Measurements from ENCODE around the gene CD99. TPM values are rescaled to one million over a fixed set of nuclear protein-coding genes. Genes with fewer than 3 reads are reported as not detected.

CD99 gene
- total RNA-seq, 2 donors from 2014 or later: 234 to 282 TPM

GRCh38 chrX:2656257-2656836, 34.7 kb upstream of the CD99 start:
- Histone ChIP-seq H3K36me3 (no peaks in the 10 kb centered on the region), H3K9me3 (no peaks in the 10 kb centered on the region), H3K27ac (no peak overlapping the region), H3K4me3 (no peak overlapping the region), H3K4me1 (no peaks in the 10 kb centered on the region), H3K27me3 (no peaks in the 10 kb centered on the region)
- TF ChIP-seq CTCF (IDR thresholded peaks at IDR 0.05): no peak
- DNase-seq (ENCODE audit: low spot score): no peak

GRCh38 chrX:2657532-2658113, 33.5 kb upstream of the CD99 start:
- Histone ChIP-seq H3K36me3 (no peaks in the 10 kb centered on the region), H3K27me3 (no peaks in the 10 kb centered on the region), H3K4me3 (no peak overlapping the region), H3K9me3 (no peaks in the 10 kb centered on the region), H3K4me1 (no peaks in the 10 kb centered on the region), H3K27ac (no peak overlapping the region)
- DNase-seq (ENCODE audit: low spot score): no peak
- no peak for TF ChIP-seq CTCF (IDR thresholded peaks at IDR 0.05)

DNA sequence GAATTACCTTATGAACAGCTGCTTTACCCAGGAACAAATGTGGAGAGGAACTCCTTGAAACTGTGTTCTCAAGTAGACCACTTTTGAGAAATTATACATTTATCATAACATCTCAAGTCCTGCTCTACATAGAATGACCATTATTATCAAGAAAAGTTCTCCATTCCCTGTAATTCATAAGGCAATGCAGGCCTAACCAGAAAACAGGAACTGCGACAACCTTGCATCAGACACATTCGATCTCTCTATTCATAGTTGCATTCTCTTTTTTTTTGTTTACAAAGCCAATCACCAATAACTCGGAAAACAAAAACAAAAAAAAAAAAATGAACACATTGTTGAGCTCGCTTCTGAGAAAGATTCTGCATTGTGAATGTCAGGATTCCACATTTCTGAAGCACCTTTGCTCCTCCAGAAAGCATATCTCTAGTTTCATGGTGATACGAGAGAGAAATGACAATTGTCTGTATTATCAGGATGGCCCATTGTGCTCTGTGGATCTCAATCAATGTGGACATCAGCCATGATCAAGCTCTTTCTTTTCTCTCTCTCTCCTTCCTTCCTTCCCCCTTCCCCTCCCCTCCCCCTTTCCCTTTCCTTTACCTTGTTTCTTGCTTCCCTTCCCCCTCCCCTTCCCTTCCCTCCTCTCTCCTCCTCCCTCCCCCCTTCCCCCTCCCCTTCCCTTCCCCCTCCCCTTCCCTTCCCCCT, 32.4 kb upstream of the CD99 start:
- Histone ChIP-seq H3K4me1 (no peaks in the 10 kb centered on the region), H3K36me3 (no peaks in the 10 kb centered on the region), H3K27ac (no peak overlapping the region), H3K27me3 (no peaks in the 10 kb centered on the region), H3K4me3 (no peak overlapping the region), H3K9me3 (no peaks in the 10 kb centered on the region)
- DNase-seq (ENCODE audit: low spot score): no peak
- no peak for TF ChIP-seq CTCF (IDR thresholded peaks at IDR 0.05)

DNA sequence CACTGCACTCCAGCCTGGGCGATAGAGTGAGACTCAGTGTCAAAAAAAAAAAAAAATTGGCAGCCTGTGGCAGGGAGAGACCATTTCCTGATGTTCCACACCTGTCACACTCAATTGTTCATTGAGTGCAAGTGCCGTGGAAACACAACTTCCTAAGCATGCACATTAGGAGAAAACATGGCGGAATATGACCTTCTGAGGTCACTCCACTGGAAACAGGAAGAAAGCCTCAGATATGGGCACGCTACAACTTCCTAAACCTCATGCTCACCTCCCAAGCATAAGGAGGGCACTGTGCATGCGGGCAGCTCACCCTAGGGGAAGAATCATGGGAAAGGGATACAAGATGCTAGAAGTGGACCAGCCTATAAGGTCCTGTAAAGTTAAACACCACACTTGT, 28.5 kb upstream of the CD99 start:
- no peak for TF ChIP-seq CTCF (IDR thresholded peaks at IDR 0.05)
- no peak overlapping the region for H3K4me3 ChIP-seq
- H3K4me1 ChIP-seq: no peaks in the 10 kb centered on the region
- H3K27ac ChIP-seq: no peak overlapping the region
- no peaks in the 10 kb centered on the region for H3K9me3 ChIP-seq
- H3K36me3 ChIP-seq: no peaks in the 10 kb centered on the region
- H3K27me3 ChIP-seq: no peaks in the 10 kb centered on the region
- no peak for DNase-seq (ENCODE audit: low spot score)

GRCh38 chrX:2664502-2664901, 26.6 kb upstream of the CD99 start:
- TF ChIP-seq CTCF (IDR thresholded peaks at IDR 0.05): no peak
- Histone ChIP-seq H3K9me3 (no peaks in the 10 kb centered on the region), H3K4me1 (no peaks in the 10 kb centered on the region), H3K27me3 (no peaks in the 10 kb centered on the region), H3K4me3 (no peak overlapping the region), H3K27ac (no peak overlapping the region), H3K36me3 (no peaks in the 10 kb centered on the region)
- peak; percentile 60 for DNase-seq (ENCODE audit: low spot score)
